Measurements from ENCODE around the gene PGR.
"Not testable (repeated sequence)": the region's sequence is repeated elsewhere in the genome, so short reads cannot be mapped to it uniquely, and the experiment has no call there.

Gene PGR

GRCh38 chr11:101063706-101064105, 65.9 kb downstream of the PGR start:
- DNase-seq = no peak

GRCh38 chr11:101061606-101062005, 68.0 kb downstream of the PGR start:
- DNase-seq = no peak

- no peak for DNase-seq
Measured at GRCh38 chr11:101059331-101059730, 70.3 kb downstream of the PGR start.

- no peak for DNase-seq
Measured at GRCh38 chr11:101053492-101053891, 76.1 kb downstream of the PGR start.

- no peak for DNase-seq
Measured at GRCh38 chr11:101051677-101052076, 77.9 kb downstream of the PGR start.

- DNase-seq = no peak
Measured at GRCh38 chr11:101049813-101050212, 79.8 kb downstream of the PGR start.

GRCh38 chr11:101049123-101049522, 80.5 kb downstream of the PGR start:
- no peak for DNase-seq

GRCh38 chr11:101048479-101048878, 81.1 kb downstream of the PGR start:
- no peak for DNase-seq

GRCh38 chr11:101046947-101047346, 82.7 kb downstream of the PGR start:
- DNase-seq = no peak

GRCh38 chr11:101045415-101045814, 84.2 kb downstream of the PGR start:
- no peak for DNase-seq

GRCh38 chr11:101043940-101044339, 85.7 kb downstream of the PGR start:
- no peak for DNase-seq

- DNase-seq = no peak
Measured at GRCh38 chr11:101035872-101036271, 93.7 kb downstream of the PGR start.

- peak; percentile 29 to 31 for DNase-seq
Measured at GRCh38 chr11:101034076-101034475, 95.5 kb downstream of the PGR start.

GRCh38 chr11:101032991-101033390, 96.6 kb downstream of the PGR start:
- no peak for DNase-seq

- no peak for DNase-seq
Measured at GRCh38 chr11:101031713-101032112, 97.9 kb downstream of the PGR start.

GRCh38 chr11:101030692-101031091, 98.9 kb downstream of the PGR start:
- no peak for DNase-seq

GRCh38 chr11:101030015-101030414, 99.6 kb downstream of the PGR start:
- DNase-seq = no peak

GRCh38 chr11:101028644-101029043, 101.0 kb downstream of the PGR start:
- no peak for DNase-seq

- DNase-seq = no peak
Measured at GRCh38 chr11:101022256-101022655, 107.4 kb downstream of the PGR start.

GRCh38 chr11:101019870-101020269, 109.7 kb downstream of the PGR start:
- DNase-seq = no peak

GRCh38 chr11:101014600-101015285, 114.9 kb downstream of the PGR start:
- DNase-seq = no peak

GRCh38 chr11:101013702-101014101, 115.9 kb downstream of the PGR start:
- not testable (repeated sequence) for DNase-seq

- no peak for DNase-seq
Measured at GRCh38 chr11:101011881-101012280, 117.7 kb downstream of the PGR start.

GRCh38 chr11:101010899-101011298, 118.7 kb downstream of the PGR start:
- DNase-seq = no peak

GRCh38 chr11:101009690-101010055, 119.9 kb downstream of the PGR start:
- no peak for DNase-seq
